ENCODE results near the gene PITPNM3.

- TF ChIP-seq POLR2A (IDR thresholded peaks at IDR 0.05; ENCODE audit: low read depth, low read length) = no peak
- no peak for TF ChIP-seq POLR2AphosphoS5 (IDR thresholded peaks at IDR 0.05; ENCODE audit: low read depth, low read length)
- no peak for TF ChIP-seq TAF1 (IDR thresholded peaks at IDR 0.05; ENCODE audit: borderline replicate concordance, low read depth, low read length)
Measured at GRCh38 chr17:6448473-6448872, 107.9 kb downstream of the PITPNM3 start.

All from GM12892 (cell line).